ENCODE results near the gene TMEM247.

DNA sequence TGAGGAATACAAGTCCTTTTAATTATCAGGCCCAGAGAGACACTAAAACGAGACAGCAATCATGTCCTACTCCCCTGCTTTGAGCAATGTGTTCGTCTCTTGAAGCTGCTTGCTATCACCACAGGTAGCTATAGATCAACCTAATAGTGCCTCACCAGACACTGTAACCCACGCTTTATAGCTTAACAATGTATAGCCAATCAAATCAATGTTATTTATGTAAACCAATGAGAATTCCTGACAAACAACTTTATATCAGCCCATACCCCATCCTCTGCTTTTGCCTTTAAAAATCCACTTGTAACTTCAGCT, 26.1 kb downstream of the TMEM247 start:
- TF ChIP-seq EZH2 (IDR thresholded peaks at IDR 0.05; ENCODE audit: borderline replicate concordance) (no peak), EZH2phosphoT487 (IDR thresholded peaks at IDR 0.05; ENCODE audit: low read depth, severe bottlenecking, unreplicated experiment) (no peak)
- TF ChIP-seq, protein P1, sequence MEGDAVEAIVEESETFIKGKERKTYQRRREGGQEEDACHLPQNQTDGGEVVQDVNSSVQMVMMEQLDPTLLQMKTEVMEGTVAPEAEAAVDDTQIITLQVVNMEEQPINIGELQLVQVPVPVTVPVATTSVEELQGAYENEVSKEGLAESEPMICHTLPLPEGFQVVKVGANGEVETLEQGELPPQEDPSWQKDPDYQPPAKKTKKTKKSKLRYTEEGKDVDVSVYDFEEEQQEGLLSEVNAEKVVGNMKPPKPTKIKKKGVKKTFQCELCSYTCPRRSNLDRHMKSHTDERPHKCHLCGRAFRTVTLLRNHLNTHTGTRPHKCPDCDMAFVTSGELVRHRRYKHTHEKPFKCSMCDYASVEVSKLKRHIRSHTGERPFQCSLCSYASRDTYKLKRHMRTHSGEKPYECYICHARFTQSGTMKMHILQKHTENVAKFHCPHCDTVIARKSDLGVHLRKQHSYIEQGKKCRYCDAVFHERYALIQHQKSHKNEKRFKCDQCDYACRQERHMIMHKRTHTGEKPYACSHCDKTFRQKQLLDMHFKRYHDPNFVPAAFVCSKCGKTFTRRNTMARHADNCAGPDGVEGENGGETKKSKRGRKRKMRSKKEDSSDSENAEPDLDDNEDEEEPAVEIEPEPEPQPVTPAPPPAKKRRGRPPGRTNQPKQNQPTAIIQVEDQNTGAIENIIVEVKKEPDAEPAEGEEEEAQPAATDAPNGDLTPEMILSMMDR (IDR thresholded peaks at IDR 0.05; ENCODE audit: poor library complexity), result no peak
